DND-41 (cell line): ENCODE results near the gene CDX1.

Experiments used
- ATAC-seq: fragments of 200-7000 bp; cut with Tn5 transposase; 3 replicates; pipeline ENCODE4 v1.9.1; 2021; ENCODE audit warnings: low read depth; ENCODE audit not compliant: insufficient read depth
- DNase-seq: peaks from one replicate; pipeline ENCODE4 v3.0.0-alpha.2; 2020
- H2AFZ ChIP-seq: 2 replicates; pipeline ENCODE4 v1.6.0; 2012; ENCODE audit warnings: low read depth, low read length
- H3K27ac ChIP-seq: 2 replicates; pipeline ENCODE4 v1.5.1; 2012; ENCODE audit warnings: low read length, inconsistent platforms
- H3K27me3 ChIP-seq: fragments of 200-600 bp; sonication (generic); 2 replicates; pipeline ENCODE4 v1.6.0; 2012; ENCODE audit warnings: low read length, mild to moderate bottlenecking, inconsistent platforms; ENCODE audit not compliant: insufficient read depth, poor library complexity
- H3K36me3 ChIP-seq: 2 replicates; pipeline ENCODE4 v1.5.1; 2012; ENCODE audit warnings: low read length, inconsistent platforms; ENCODE audit not compliant: insufficient read depth
- H3K4me1 ChIP-seq: 2 replicates; pipeline ENCODE4 v1.5.1; 2012; ENCODE audit warnings: mild to moderate bottlenecking, low read length; ENCODE audit not compliant: insufficient read depth
- H3K4me2 ChIP-seq: 2 replicates; pipeline ENCODE4 v1.6.0; 2012; ENCODE audit warnings: mild to moderate bottlenecking, moderate library complexity, low read length, inconsistent platforms; ENCODE audit not compliant: insufficient read depth
- H3K4me3 ChIP-seq, 2 experiments: fragments of 200-600 bp in 1 of 2; shearing (Covaris generic) in 1 of 2; 2 replicates each; pipeline ENCODE4 v1.5.1; 2012 to 2016; ENCODE audit warnings: inconsistent platforms in 2 of 2, low read length in 2 of 2, mild to moderate bottlenecking in 2 of 2, low read depth in 1 of 2, moderate library complexity in 1 of 2
- H3K79me2 ChIP-seq: 2 replicates; pipeline ENCODE4 v1.6.0; 2012; ENCODE audit warnings: low read length, inconsistent platforms; ENCODE audit not compliant: insufficient read depth
- H3K9ac ChIP-seq: 2 replicates; pipeline ENCODE4 v1.6.0; 2012; ENCODE audit warnings: low read depth, mild to moderate bottlenecking, inconsistent platforms, low read length, moderate library complexity
- H3K9me3 ChIP-seq: 2 replicates; pipeline ENCODE4 v1.5.1; 2012; ENCODE audit warnings: low read length, moderate library complexity, mild to moderate bottlenecking, inconsistent platforms; ENCODE audit not compliant: insufficient read depth, severe bottlenecking
- H4K20me1 ChIP-seq: 2 replicates; pipeline ENCODE4 v1.6.0; 2012; ENCODE audit warnings: low read length; ENCODE audit not compliant: insufficient read depth
- CTCF ChIP-seq: IDR thresholded peaks from 2 replicates; pipeline ENCODE4 v1.5.1; 2012; ENCODE audit warnings: borderline replicate concordance, low read length, moderate library complexity, mild to moderate bottlenecking; ENCODE audit not compliant: poor library complexity, severe bottlenecking; ENCODE audit errors: extremely low read depth
- EZH2 ChIP-seq: IDR thresholded peaks from 3 replicates; pipeline ENCODE4 v1.6.1; 2012; ENCODE audit warnings: borderline replicate concordance, low read depth, mild to moderate bottlenecking, moderate library complexity, low read length, inconsistent platforms; ENCODE audit not compliant: severe bottlenecking

CDX1 gene

GRCh38 chr5:150146862-150147601 is 19.5 kb upstream of the CDX1 start:
- Histone ChIP-seq H4K20me1 (no peaks in the 10 kb centered on the region; the same call in 1 of the 2 replicates), H3K9me3 (no peaks in the 10 kb centered on the region), H3K4me1 (peaks cover 9% of the 10 kb centered on the region), H3K9ac (no peak overlapping the region), H3K27me3 (no peaks in the 10 kb centered on the region), H3K27ac (no peak overlapping the region), H3K4me3 (no peak overlapping the region), H3K79me2 (no peaks in the 10 kb centered on the region), H3K4me2 (no peak overlapping the region), H2AFZ (no peak overlapping the region), H3K36me3 (no peaks in the 10 kb centered on the region)
- DNase-seq (no peak), ATAC-seq (no peak)
- no peak for TF ChIP-seq CTCF

DNA sequence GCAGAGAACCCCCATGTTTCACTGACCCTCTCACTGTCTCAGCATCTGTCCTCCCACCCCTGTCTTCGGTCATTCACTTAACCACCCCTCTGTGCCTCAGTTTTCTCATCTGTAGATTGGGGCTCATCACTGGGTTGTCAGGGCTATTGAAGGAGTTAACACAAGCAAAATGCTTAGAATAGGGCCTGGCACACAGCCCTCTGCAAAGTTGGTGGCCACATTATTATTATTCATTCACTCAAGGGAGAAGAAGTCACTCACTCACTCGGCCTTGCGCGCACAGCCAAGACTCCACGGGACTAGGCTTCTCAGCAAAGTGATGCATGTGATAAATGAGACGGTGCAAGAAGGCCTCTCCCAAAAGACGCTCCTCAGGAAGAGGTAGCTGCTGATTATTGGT is 18.9 kb upstream of the CDX1 start:
- no peaks in the 10 kb centered on the region for H3K9me3 ChIP-seq
- H3K4me2 ChIP-seq: no peak overlapping the region
- DNase-seq: no peak
- no peaks in the 10 kb centered on the region; the same call in none of the 2 replicates for H4K20me1 ChIP-seq
- no peaks in the 10 kb centered on the region for H3K79me2 ChIP-seq
- no peak overlapping the region for H3K27ac ChIP-seq
- H2AFZ ChIP-seq: no peak overlapping the region
- peaks cover 9% of the 10 kb centered on the region for H3K4me1 ChIP-seq
- H3K36me3 ChIP-seq: no peaks in the 10 kb centered on the region
- TF ChIP-seq EZH2: no peak
- TF ChIP-seq CTCF: no peak
- no peak overlapping the region for H3K4me3 ChIP-seq
- ATAC-seq: no peak
- H3K27me3 ChIP-seq: no peaks in the 10 kb centered on the region
- H3K9ac ChIP-seq: no peak overlapping the region

DNA sequence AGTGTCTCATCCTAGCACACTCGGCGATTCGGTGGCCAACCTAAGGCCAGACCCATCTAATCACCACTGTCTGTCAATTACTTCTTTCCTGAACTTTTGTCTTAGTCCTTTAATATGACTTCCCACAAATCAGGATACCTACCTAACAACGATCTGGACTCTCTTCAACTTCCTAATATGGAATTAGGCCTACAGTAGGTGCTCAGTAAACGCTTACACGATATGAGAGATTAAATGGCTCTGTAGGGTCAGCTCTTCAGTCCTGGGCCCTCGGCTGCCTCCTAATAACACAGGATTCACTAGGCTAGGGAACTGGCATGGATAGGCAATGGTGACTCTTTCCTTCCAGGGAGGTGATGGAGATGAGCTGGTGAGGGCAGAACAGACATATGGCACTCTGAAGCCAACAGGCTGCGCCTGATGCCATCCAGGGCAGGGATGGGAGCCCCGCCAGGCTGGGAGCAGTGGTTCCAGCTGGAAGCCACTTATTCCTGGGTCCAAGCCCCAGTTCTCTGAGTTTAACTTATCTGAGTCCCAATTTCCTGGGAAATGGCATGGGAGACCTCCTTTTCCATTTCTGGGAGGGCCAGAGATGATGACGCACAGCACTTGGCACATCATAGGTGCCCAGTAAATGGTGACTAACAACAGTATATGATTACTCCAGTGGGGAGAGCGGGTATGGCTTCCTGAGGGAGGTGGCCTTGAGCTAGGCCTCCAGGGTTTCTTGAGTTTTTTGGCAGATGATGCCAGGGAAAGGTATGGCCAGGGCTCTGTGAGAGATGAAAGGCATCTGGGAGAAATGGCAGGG is 18.3 kb upstream of the CDX1 start:
- Histone ChIP-seq H3K27ac (no peak overlapping the region), H3K9me3 (no peaks in the 10 kb centered on the region), H3K36me3 (no peaks in the 10 kb centered on the region), H3K4me2 (no peak overlapping the region), H3K27me3 (no peaks in the 10 kb centered on the region), H2AFZ (no peak overlapping the region), H3K4me1 (peaks cover 9% of the 10 kb centered on the region), H4K20me1 (no peaks in the 10 kb centered on the region; the same call in none of the 2 replicates), H3K79me2 (no peaks in the 10 kb centered on the region), H3K9ac (no peak overlapping the region), H3K4me3 (no peak overlapping the region)
- DNase-seq: no peak
- ATAC-seq: no peak
- TF ChIP-seq CTCF: no peak
- no peak for TF ChIP-seq EZH2
